HCT116 (cell line): Measurements from ENCODE around the gene TECPR1. TPM values are rescaled to one million over a fixed set of nuclear protein-coding genes. Genes with fewer than 3 reads are reported as not detected.

ENCODE experiments used
- ATAC-seq: fragments of 200-7000 bp; cut with Tn5 transposase; 2 replicates; pipeline ENCODE4 v1.9.1; 2020; ENCODE audit warnings: mild to moderate bottlenecking, moderate library complexity
- BruUV-seq: library from RNA; stranded (reverse); fragments of 400-500 nt; replicated peaks from 2 replicates; lab custom pipeline; 2021; lab: Mats Ljungman, UMichigan
- CTCF ChIA-PET: fragments of 300-600 bp; sonication (Branson Sonifier 250); formaldehyde crosslinking; loops from one replicate; lab custom pipeline; 2021; ENCODE audit warnings: antibody characterized with exemption; lab: Charles Lee
- POLR2A ChIA-PET: fragments of 300-600, 350-600 bp; sonication (Branson Sonifier 250); formaldehyde crosslinking; loops from one replicate; lab custom pipeline; 2021; ENCODE audit warnings: antibody characterized with exemption; lab: Charles Lee
- RAD21 ChIA-PET, 2 experiments: fragments of 300-600 bp; sonication (Branson Sonifier 250); formaldehyde crosslinking; loops; one replicate each; lab custom pipeline; 2023; ENCODE audit warnings: low total read pairs in 2 of 2; ENCODE audit not compliant: uncharacterized antibody in 2 of 2, unreplicated experiment in 2 of 2, low non-redundant PET in 1 of 2; lab: Charles Lee
- DNase-seq: peaks from one replicate; pipeline ENCODE4 v3.0.0-alpha.2; 2010; ENCODE audit warnings: low read depth, low spot score
- H2AFZ ChIP-seq: fragments of 200-600 bp; shearing (Covaris generic), sonication (generic); 2 replicates; pipeline ENCODE4 v1.6.1; 2017; ENCODE audit warnings: low read depth, mixed run types, mixed read lengths, antibody characterized with exemption, low read length; ENCODE audit not compliant: poor library complexity, severe bottlenecking
- H3K27ac ChIP-seq: 2 replicates; pipeline ENCODE4 v1.5.1; 2012; ENCODE audit warnings: low read depth, low read length
- H3K27me3 ChIP-seq: fragments of 200-600 bp; sonication (generic); 2 replicates; pipeline ENCODE4 v1.6.1; 2016; ENCODE audit warnings: mixed run types, low read length, mixed read lengths; ENCODE audit not compliant: insufficient read depth
- H3K36me3 ChIP-seq, 2 experiments: fragments of 200-500 bp in 1 of 2; fragments of 200-600 bp in 1 of 2; sonication (Bioruptor generic) in 1 of 2; sonication (generic) in 1 of 2; 2 replicates each; pipeline versions ENCODE4 v1.5.1 to v1.6.1; 2014 to 2016; ENCODE audit warnings: low read length in 2 of 2, inconsistent platforms in 1 of 2, mixed read lengths in 1 of 2, mixed run types in 1 of 2; ENCODE audit not compliant: insufficient read depth in 2 of 2, control insufficient read depth in 1 of 2
- H3K4me1 ChIP-seq, 2 experiments: fragments of 200-600 bp in 1 of 2; sonication (generic) in 1 of 2; 2 replicates each; pipeline versions ENCODE4 v1.5.1 to v1.6.1; 2012 to 2017; ENCODE audit warnings: low read length in 2 of 2, inconsistent platforms in 1 of 2, mild to moderate bottlenecking in 1 of 2, mixed read lengths in 1 of 2, mixed run types in 1 of 2, moderate library complexity in 1 of 2; ENCODE audit not compliant: insufficient read depth in 2 of 2, control insufficient read depth in 1 of 2
- H3K4me2 ChIP-seq: fragments of 200-600 bp; sonication (generic); 2 replicates; pipeline ENCODE4 v1.6.1; 2017; ENCODE audit warnings: mixed run types, low read length, mixed read lengths
- H3K4me3 ChIP-seq, 2 experiments: fragments of 200-600 bp in 1 of 2; sonication (generic) in 1 of 2; replicated peaks in 1 of 2; 2 replicates each; pipeline ENCODE4 v1.5.1; 2011 to 2016; ENCODE audit warnings: low read length in 2 of 2, control low read depth in 1 of 2, low read depth in 1 of 2, mild to moderate bottlenecking in 1 of 2, mixed read lengths in 1 of 2, mixed run types in 1 of 2
- H3K79me2 ChIP-seq: fragments of 200-600 bp; sonication (generic); 2 replicates; pipeline ENCODE4 v1.6.1; 2017; ENCODE audit warnings: mild to moderate bottlenecking, mixed run types, low read length, moderate library complexity, mixed read lengths; ENCODE audit not compliant: insufficient read depth
- H3K9ac ChIP-seq: fragments of 200-600 bp; sonication (generic); 2 replicates; pipeline ENCODE4 v1.6.1; 2016; ENCODE audit warnings: low read length, mixed read lengths
- H3K9me2 ChIP-seq: fragments of 200-600 bp; sonication (generic), shearing (Covaris generic); 2 replicates; pipeline ENCODE4 v1.6.1; 2017; ENCODE audit warnings: mixed run types, mild to moderate bottlenecking, moderate library complexity; ENCODE audit not compliant: insufficient read depth
- H3K9me3 ChIP-seq, 2 experiments: fragments of 200-500 bp in 1 of 2; fragments of 200-600 bp in 1 of 2; sonication (Bioruptor generic) in 1 of 2; sonication (generic) in 1 of 2; 2 replicates each; pipeline ENCODE4 v1.6.1; 2014 to 2017; ENCODE audit warnings: low read length in 2 of 2, mixed read lengths in 2 of 2, inconsistent platforms in 1 of 2, low read depth in 1 of 2, mild to moderate bottlenecking in 1 of 2, mixed run types in 1 of 2, moderate library complexity in 1 of 2; ENCODE audit not compliant: control insufficient read depth in 1 of 2, insufficient read depth in 1 of 2
- H4K20me1 ChIP-seq: fragments of 200-600 bp; sonication (generic), shearing (Covaris generic); 2 replicates; pipeline ENCODE4 v1.6.1; 2017; ENCODE audit warnings: mixed run types, mild to moderate bottlenecking, moderate library complexity; ENCODE audit not compliant: insufficient read depth
- ATF3 ChIP-seq: IDR thresholded peaks from 2 replicates; pipeline ENCODE4 v1.6.1; 2012
- CBX3 ChIP-seq: IDR thresholded peaks from 2 replicates; pipeline ENCODE4 v1.6.1; 2012; ENCODE audit warnings: low read depth
- CTCF ChIP-seq, 3 experiments: fragments of 200-600 bp in 1 of 3; sonication (generic) in 1 of 3; IDR thresholded peaks in 2 of 3; conservative IDR thresholded peaks in 1 of 3; 2 replicates each; pipeline ENCODE4 v1.5.1; 2012 to 2017; ENCODE audit warnings: low read depth in 2 of 3, low read length in 2 of 3, antibody characterized with exemption in 1 of 3, borderline replicate concordance in 1 of 3, control low read depth in 1 of 3, mild to moderate bottlenecking in 1 of 3, mixed read lengths in 1 of 3, mixed run types in 1 of 3, moderate library complexity in 1 of 3; ENCODE audit not compliant: insufficient read depth in 1 of 3
- EGR1 ChIP-seq: IDR thresholded peaks from 2 replicates; pipeline ENCODE4 v1.6.1; 2012; ENCODE audit warnings: low read depth
- ELF1 ChIP-seq: IDR thresholded peaks from 2 replicates; pipeline ENCODE4 v1.6.1; 2012; ENCODE audit warnings: low read depth, borderline replicate concordance
- EZH2 ChIP-seq: fragments of 200-600 bp; sonication (generic); IDR thresholded peaks from 2 replicates; pipeline ENCODE4 v1.6.1; 2017; ENCODE audit warnings: antibody characterized with exemption, mixed run types
- FOSL1 ChIP-seq: IDR thresholded peaks from 2 replicates; pipeline ENCODE4 v1.6.1; 2012; ENCODE audit warnings: low read depth
- POLR2A ChIP-seq: IDR thresholded peaks from 2 replicates; pipeline ENCODE4 v1.7.0; 2011; ENCODE audit warnings: borderline replicate concordance; ENCODE audit not compliant: insufficient read depth, insufficient read length; ENCODE audit errors: extremely low read depth
- RAD21 ChIP-seq: IDR thresholded peaks from 2 replicates; pipeline ENCODE4 v1.6.1; 2012; ENCODE audit warnings: low read depth, mild to moderate bottlenecking
- REST ChIP-seq: IDR thresholded peaks from 2 replicates; pipeline ENCODE4 v1.6.1; 2012; ENCODE audit warnings: low read depth
- SP1 ChIP-seq: IDR thresholded peaks from 2 replicates; pipeline ENCODE4 v1.6.1; 2012; ENCODE audit warnings: low read depth
- SRF ChIP-seq: IDR thresholded peaks from 2 replicates; pipeline ENCODE4 v1.6.1; 2012; ENCODE audit warnings: low read depth
- TCF7L2 ChIP-seq: IDR thresholded peaks from 2 replicates; pipeline ENCODE4 v1.7.0; 2011; ENCODE audit warnings: borderline replicate concordance, inconsistent platforms; ENCODE audit not compliant: insufficient read depth, insufficient read length; ENCODE audit errors: extremely low read depth
- ZFX ChIP-seq: fragments of 450-650 bp; IDR thresholded peaks from 2 replicates; pipeline ENCODE4 v1.6.1; 2017
- ZNF274 ChIP-seq: fragments of 200-500 bp; sonication (Bioruptor generic); IDR thresholded peaks from 2 replicates; pipeline ENCODE4 v1.6.1; 2014; ENCODE audit warnings: mild to moderate bottlenecking, low read depth, low read length, inconsistent platforms
- intact Hi-C: fragments of 100-400 bp; cut with micrococcal nuclease; formaldehyde crosslinking; loops from 2 replicates; pipeline ENCODE4 v1.10.0; 2022
- total RNA-seq: library from RNA; stranded (reverse); gene quantifications from one replicate; pipeline ENCODE4 v1.2.1, GENCODE V29; 2021; ENCODE audit not compliant: unreplicated experiment

Gene TECPR1
- total RNA-seq, 1 experiment from 2014 or later: 19.9 TPM

DNA sequence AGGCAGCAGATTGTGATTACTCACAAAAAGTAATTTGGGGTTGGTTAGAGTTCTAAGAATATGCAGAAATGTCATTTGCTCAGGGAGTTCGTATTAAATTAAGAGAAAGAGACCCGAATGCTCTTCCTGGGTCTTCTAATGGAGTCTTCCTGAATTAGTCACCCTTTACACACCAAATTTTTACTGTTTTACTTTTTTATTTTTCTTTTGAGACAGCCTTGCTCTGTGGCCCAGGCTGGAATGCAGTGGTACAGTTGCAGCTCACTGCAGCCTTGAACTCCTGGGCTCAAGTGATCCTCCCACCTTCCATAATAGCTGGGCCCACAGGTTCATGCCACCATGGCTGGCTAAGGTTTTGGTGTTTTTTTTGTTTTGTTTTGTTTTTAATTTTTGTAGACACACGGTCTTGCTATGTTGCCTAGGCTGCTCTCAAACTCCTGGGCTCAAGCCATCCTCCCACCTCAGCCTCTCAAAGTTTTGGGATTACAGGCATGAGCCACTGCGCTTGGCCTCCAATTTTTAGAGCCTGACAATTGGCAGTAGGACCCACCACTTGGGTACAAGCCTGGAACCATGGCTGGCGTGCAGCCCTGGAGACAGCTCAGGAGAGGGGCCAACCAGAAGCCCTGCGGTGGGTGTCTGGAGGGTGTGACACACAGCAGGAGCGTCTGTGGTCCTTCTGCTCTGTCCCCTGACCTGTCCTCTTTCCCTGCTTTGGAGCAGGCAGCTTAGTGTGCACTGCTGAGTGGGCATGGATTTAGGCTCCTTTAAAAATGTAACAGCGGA, 57.2 kb downstream of the TECPR1 start (continued):
- TF ChIP-seq ZNF274 (no peak), ELF1 (no peak), POLR2A (no peak), CBX3 (no peak), CTCF (IDR thresholded peaks at IDR 0.05 in 2 of 3, conservative IDR thresholded peaks at IDR 0.05 in 1 of 3; ENCODE audit: borderline replicate concordance in 1 of 3, insufficient read depth in 1 of 3, low read depth in 2 of 3, low read length in 2 of 3) (no peak), RAD21 (no peak), EGR1 (no peak)

GRCh38 chr7:98194186-98194585, 57.8 kb downstream of the TECPR1 start:
- no peak overlapping the region for H3K4me3 ChIP-seq
- TF ChIP-seq RAD21 (no peak), ATF3 (no peak), EZH2 (no peak), TCF7L2 (no peak), REST (no peak), SRF (no peak), ZFX (no peak), FOSL1 (no peak), POLR2A (no peak), SP1 (no peak)
- no peaks in the 10 kb centered on the region for H3K9me2 ChIP-seq
- H3K4me1 ChIP-seq: no peaks in the 10 kb centered on the region
- CTCF ChIA-PET: no interaction called here
- H4K20me1 ChIP-seq: no peaks in the 10 kb centered on the region
- peaks cover 0 to 4% of the 10 kb centered on the region in 2 experiments; a peak in 1 of 4 replicates for H3K36me3 ChIP-seq
- no peak overlapping the region for H3K9ac ChIP-seq
- H2AFZ ChIP-seq: no peak overlapping the region
- no peak overlapping the region for H3K4me2 ChIP-seq
- no peak for ATAC-seq
- intact Hi-C loops: no loop called here
- no peak for DNase-seq
- no peaks in the 10 kb centered on the region for H3K27me3 ChIP-seq
- H3K27ac ChIP-seq: no peak overlapping the region
- BruUV-seq: no TSS peak
- POLR2A ChIA-PET: no interaction called here
- no peaks in the 10 kb centered on the region for H3K9me3 ChIP-seq
- RAD21 ChIA-PET: no interaction called here
- peaks cover 2% of the 10 kb centered on the region; the same call in 1 of the 2 replicates for H3K79me2 ChIP-seq
